ENCODE results near the gene MEIKIN.

- no peak for TF ChIP-seq REST (IDR thresholded peaks at IDR 0.05; ENCODE audit: insufficient read depth in 1 of 2, low read depth in 2 of 2, low read length in 1 of 2)
- TF ChIP-seq CTCF (IDR thresholded peaks at IDR 0.05): no peak
Measured at GRCh38 chr5:131766689-131767088, 178.8 kb downstream of the MEIKIN start.

Measured in Panc1 (cell line).